Activated gamma-delta T cell (primary cell): Measurements from ENCODE around the gene C9orf57.
"Not testable (repeated sequence)": the region's sequence is repeated elsewhere in the genome, so short reads cannot be mapped to it uniquely, and the experiment has no call there.

Source experiments
- DNase-seq: peaks from one replicate; lab custom pipeline; 2025; lab: John Stamatoyannopoulos, UW
- total RNA-seq, 2 donors: gene quantifications; one replicate each; lab custom pipeline; 2026; lab: John Stamatoyannopoulos, UW

C9orf57 gene
- total RNA-seq: 0 reads per million in 2 donors

GRCh38 chr9:72060513-72060912, at the start of gene C9orf57:
Gene C9orf57 (minus strand): TSS chr9:72060613. CDS start chr9:72059331, 1,282 bp downstream.
- DNase-seq: no peak

- DNase-seq: no peak
Observed at GRCh38 chr9:72102520-72102919, 42.1 kb upstream of the C9orf57 start.

- DNase-seq: not testable (repeated sequence)
Observed at GRCh38 chr9:72095520-72095919, 35.1 kb upstream of the C9orf57 start.

GRCh38 chr9:72092820-72093219, 32.4 kb upstream of the C9orf57 start:
- DNase-seq: no peak

- DNase-seq: no peak
Observed at GRCh38 chr9:72089451-72090130, 29.2 kb upstream of the C9orf57 start.

GRCh38 chr9:72082536-72082935, 22.1 kb upstream of the C9orf57 start:
- DNase-seq: no peak

- DNase-seq: not testable (repeated sequence)
Observed at GRCh38 chr9:72074666-72075065, 14.3 kb upstream of the C9orf57 start.

GRCh38 chr9:72065076-72065475, 4.7 kb upstream of the C9orf57 start:
- no peak for DNase-seq

- no peak for DNase-seq
Observed at GRCh38 chr9:72052122-72052521, 8.3 kb downstream of the C9orf57 start.

GRCh38 chr9:72048850-72049249, 11.6 kb downstream of the C9orf57 start:
- DNase-seq: no peak

GRCh38 chr9:72046630-72047456, 13.6 kb downstream of the C9orf57 start:
- no peak for DNase-seq

- no peak for DNase-seq
Observed at GRCh38 chr9:72044095-72044494, 16.3 kb downstream of the C9orf57 start.

GRCh38 chr9:72043576-72043975, 16.8 kb downstream of the C9orf57 start:
- no peak for DNase-seq

- DNase-seq: no peak
Observed at GRCh38 chr9:72042928-72043327, 17.5 kb downstream of the C9orf57 start.

- DNase-seq: no peak
Observed at GRCh38 chr9:72041775-72042194, 18.6 kb downstream of the C9orf57 start.

GRCh38 chr9:72041369-72041768, 19.0 kb downstream of the C9orf57 start:
- DNase-seq: no peak

- no peak for DNase-seq
Observed at GRCh38 chr9:72039532-72039931, 20.9 kb downstream of the C9orf57 start.

- DNase-seq: no peak
Observed at GRCh38 chr9:72038890-72039410, 21.5 kb downstream of the C9orf57 start.

- DNase-seq: no peak
Observed at GRCh38 chr9:72038408-72038807, 22.0 kb downstream of the C9orf57 start.

- DNase-seq: no peak
Observed at GRCh38 chr9:72037571-72037970, 22.8 kb downstream of the C9orf57 start.

- no peak for DNase-seq
Observed at GRCh38 chr9:72030767-72031166, 29.6 kb downstream of the C9orf57 start.

GRCh38 chr9:72029986-72030385, 30.4 kb downstream of the C9orf57 start:
- no peak for DNase-seq

- DNase-seq: no peak
Observed at GRCh38 chr9:72025906-72026305, 34.5 kb downstream of the C9orf57 start.
